NCI-H446 (cell line): ENCODE results near the gene CDC42EP4.

Experiments used
- DNase-seq, 2 experiments: peaks; one replicate each; lab custom pipeline; 2025; lab: John Stamatoyannopoulos, UW

CDC42EP4 gene

GRCh38 chr17:73297934-73298861 lies 13.6 kb downstream of the CDC42EP4 start:
- DNase-seq = no peak

DNA sequence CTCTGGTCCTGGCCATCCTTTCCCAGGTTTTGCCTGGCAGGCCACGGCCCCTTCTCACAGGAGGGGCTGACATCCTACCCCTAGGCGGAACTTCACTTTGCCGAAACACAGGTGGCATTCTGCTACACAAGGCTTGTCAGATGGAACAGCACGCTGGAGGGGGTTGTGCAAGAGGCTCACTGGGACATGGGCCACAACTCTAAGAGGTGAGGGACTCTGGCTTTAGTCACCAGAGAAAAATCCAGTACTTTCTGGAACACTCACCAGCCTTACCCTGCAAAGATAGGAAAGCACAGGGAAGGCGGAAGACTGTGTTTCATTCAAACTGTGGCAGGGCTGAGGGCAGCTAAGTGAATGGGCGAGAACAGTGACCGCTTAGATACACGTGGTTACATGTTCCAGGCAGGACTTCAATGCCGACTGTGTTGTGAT lies 18.3 kb downstream of the CDC42EP4 start:
- DNase-seq = no peak

GRCh38 chr17:73293031-73293430 lies 18.8 kb downstream of the CDC42EP4 start:
- DNase-seq = no peak

- DNase-seq = no peak
Measured at GRCh38 chr17:73292031-73292531, 19.7 kb downstream of the CDC42EP4 start.

DNA sequence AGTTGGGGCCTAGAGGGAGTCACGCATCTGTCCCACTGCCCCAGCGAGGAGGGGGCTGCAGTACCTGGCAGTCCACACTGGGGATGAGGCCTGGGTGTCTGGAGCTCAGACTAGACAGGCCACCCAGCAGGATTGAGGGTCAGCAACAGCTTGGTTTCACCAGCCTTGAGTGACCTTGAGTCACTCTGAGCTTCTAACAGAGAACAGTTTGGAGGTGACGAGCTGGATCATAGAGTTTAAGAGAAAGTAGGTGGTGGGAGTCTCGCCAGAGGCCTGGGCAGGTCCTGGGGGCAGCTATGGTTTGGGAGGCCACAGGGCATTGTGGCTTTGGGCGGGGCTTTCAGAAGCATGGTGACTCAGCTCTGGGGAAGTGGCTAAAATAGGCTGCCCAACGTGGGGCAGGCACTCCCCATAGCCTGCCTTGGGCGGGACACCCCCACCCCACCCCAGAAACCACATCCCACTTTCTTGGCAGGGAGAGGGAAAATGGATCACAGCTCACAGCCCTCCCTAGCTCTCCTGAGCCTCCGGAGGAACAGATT lies 20.5 kb downstream of the CDC42EP4 start:
- no peak for DNase-seq

DNA sequence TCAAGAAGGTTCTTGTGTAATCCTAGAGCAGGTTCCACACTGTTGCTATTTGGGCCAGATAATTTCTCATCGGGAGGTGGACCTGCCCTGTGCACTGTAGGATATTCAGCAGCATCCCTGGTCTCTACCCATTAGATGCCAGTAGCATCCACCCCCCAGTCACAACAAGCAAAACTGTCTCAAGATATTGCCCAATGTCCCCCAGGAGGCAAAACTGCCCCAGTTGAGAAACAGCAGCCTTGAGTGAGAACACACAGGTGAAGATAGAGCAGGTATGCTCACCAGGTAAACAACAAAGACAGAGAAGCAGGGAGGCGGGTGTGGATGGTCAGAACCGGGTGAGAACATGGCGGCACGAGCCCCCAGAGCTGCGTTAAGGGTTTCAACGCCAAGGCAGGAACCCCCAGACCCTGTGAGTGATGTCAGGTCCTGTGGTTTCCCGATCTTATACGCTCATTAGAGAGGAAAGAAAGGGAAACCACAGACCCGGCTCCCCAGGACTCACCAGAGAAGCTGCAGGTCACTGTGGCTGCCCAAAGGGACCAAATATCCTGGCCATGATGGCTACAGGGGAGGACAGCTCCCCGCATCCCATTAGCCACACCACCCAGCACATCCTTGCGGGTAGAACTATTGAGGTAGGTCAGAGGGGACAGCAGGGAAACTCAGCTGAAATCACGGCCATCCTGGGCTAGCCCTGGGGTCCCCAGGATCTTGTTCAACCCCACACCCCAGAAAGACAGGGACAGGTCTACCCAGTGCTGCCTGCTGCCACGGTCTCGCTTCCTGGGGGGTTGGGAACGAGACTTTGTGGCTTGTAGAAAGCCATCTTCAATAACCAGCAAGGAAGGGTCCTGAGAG lies 21.2 kb downstream of the CDC42EP4 start:
- no peak for DNase-seq

GRCh38 chr17:73289549-73290254 lies 22.1 kb downstream of the CDC42EP4 start:
- DNase-seq = no peak

GRCh38 chr17:73288534-73289302 lies 23.1 kb downstream of the CDC42EP4 start:
- no peak for DNase-seq

DNA sequence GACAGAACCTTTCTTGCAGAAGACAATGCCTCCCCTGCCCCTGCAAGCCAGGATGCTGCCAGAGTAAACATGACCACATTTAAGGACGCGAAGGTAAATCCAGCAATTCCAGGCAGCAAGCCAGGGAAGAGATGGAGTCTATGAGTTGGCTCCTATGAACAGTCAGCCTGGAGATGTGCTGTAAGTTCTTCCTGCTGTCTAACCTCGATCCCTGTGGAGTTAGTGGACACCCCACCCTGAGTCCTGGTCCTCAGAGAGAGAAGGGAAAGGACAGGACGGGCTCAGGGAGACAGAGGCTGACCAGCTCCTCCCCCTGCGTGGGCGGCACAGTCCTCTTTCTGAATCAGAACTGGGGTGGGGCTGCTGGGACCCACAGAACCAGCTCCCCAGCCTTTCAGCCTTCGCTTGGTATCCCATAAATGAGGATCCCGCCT lies 24.9 kb downstream of the CDC42EP4 start:
- DNase-seq = no peak

DNA sequence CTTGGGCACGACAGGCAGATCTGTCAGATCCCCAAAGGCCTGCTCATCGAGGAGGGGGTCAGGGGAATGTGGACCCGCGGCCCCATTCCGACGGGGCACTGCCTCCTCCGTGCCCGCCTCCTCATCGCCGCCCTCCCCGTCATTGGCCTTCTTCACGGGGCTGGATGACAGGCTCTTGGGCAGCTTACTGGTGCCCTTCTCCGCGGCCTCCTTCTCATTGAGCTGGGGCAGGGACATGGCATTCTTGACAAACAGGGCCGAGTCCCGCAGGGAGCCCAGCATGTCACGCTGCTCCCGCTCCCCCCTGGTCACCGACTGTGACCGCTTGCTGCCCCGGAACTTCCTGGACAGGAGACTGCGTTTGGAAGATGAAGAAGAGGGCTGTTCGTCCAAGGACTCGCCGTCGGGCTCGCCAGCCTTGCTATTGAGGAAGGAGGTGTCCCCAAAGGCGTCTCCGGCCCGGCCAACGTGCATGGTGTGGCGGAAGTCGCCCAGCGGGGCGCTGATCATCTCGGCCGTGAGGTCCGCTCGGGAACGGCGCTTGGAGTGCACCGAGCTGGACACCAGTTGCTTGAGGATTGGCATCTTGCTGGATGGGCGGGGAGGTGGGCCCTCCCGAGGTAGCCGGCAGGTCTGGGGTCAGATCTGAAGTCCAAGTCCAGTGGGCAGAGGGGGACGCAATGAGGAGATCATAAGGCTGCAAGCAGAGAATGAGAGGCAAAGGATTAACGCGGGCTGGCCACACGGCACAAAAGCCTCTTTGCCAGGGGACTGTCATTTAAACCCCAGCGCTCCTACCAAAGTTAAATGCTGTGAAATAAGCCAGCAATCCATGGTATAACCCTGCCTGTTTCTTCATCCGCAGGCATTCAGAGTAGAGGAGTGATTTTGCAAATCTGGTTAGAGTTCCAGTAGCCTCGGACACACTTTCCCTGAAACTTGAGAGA lies 25.6 kb downstream of the CDC42EP4 start:
- no peak for DNase-seq

GRCh38 chr17:73285603-73285908 lies 26.2 kb downstream of the CDC42EP4 start:
- no peak for DNase-seq

DNA sequence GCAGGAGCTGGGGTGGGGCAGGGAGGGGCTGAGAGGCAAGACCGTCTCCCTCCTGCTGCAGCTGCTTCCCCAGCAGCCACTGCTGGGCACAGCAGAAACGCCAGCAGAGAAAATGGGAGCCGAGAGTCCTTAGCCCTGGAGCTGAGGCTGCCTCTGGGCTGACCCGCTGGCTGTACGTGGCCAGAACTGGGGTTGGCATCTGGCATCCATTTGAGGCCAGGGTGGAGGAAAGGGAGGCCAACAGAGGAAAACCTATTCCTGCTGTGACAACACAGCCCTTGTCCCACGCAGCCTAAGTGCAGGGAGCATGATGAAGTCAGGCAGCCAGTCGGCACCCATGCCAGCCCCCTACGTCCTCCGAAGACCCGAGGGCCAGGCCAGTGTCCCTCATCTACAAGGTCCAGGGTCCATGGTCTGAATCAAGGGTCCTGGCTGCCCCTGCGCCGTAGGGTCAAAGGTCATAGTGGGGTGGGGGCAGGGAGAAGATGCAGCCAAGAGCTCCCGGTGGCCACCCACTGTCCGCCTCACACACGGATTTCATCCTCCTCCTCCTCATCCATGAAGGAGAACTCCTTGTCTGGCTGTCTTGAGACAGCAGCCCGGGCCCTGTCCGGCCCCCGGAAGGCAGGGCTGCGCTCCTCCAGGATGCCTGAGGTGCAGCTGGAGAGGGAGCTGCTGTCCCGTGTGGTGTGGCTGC lies 26.7 kb downstream of the CDC42EP4 start:
- DNase-seq = no peak

DNA sequence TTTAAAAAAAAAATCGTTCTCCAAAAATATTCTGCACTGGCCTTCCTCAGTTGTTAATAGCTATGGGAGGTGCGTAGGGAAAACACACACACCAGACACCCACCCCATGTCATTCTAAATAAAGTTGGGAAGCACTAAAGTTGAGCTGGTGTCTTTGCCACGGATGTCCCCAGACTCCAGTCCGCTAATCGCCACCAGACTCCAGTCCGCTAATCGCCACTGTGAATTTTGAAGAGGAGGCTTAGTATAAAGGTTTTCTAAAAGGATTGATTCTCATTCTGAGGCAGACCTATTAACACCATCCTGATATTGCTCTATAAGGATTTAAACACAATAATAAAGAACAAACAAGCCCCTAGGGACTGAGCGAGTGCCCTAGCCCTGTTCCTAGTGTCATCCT lies 27.4 kb downstream of the CDC42EP4 start:
- no peak for DNase-seq

DNA sequence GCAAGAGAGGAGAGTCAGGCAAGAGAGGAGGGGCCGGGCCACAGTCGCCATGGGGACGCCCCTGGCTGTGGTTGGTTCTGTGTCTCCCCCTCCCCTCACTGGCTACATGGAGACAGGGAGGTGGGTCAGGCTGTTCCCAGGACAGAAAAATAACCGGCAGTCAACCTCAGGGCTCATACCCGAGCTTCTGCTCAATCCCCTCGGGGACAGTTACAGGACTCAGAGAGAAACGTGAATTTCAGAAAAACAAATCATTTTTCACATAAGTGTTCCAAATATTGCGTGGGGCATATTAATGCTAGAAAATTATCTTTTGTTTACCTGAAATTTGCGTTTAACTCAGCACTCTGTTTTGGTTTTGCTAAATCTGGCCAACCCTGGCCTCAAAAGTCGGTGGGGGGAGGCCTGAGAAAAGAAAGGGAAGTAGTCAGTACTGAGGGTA lies 27.9 kb downstream of the CDC42EP4 start:
- no peak for DNase-seq

- DNase-seq = no peak
Measured at GRCh38 chr17:73283250-73283649, 28.6 kb downstream of the CDC42EP4 start.

DNA sequence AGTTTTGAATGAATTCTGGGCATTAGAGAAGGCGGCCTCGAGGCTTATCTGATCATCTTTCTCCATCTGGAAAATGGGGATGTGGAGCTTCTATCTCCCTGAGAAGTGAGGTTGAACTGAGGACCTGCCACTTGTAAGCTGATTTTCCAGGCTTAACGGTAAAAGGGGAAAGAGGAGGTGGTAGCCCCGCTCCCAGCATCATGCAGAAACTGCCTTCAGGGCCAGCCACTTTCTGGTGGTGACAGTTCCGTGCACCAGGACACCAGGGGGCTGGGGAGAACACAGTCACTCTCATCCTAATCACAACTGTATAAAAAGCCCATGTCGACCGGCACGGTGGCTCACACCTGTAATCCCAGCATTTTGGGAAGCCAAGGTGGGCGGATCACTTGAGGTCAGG lies 29.2 kb downstream of the CDC42EP4 start:
- no peak for DNase-seq

GRCh38 chr17:73281928-73282327 lies 29.9 kb downstream of the CDC42EP4 start:
- no peak for DNase-seq

DNA sequence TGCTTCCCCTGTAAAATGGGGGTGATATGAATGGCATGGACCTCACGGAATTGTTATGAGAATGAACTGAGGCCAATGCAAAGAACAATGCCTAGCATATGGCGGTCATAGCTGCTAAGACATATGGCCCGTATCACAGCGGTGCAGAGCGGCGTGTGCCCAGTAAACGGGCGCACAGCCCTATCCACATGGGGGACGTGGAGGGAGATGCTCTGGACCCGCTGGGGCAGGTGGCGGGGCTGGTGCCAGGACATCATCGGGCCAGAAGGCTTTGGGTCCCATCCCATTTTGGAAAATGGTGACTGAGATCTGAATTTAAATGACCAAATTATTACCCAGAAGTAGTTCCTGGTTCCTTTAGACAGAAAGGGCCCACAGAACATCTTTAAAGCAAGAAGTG lies 31.6 kb downstream of the CDC42EP4 start:
- DNase-seq = no peak

DNA sequence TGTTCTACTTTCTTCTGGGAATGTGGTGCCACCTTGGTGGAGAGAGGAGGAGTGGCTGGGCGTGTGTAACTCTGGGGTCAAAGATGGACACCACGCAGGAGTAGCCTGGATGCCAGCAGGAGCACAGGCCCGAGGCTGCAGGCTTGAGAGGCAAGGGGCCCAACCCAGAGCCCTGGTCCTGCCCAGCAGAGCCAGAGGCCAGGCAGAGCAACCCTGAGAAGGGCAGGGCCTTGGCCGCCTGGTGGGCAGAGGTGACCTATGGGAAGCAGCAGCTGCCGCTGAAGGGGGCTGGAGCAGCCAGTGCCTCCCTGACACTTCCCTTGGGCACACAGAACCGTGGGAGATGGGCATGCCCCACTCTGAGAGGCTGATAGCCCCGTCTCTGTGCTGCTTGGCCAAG lies 32.1 kb downstream of the CDC42EP4 start:
- no peak for DNase-seq
